ENCODE results near the gene TMEM244. TPM values are rescaled to one million over a fixed set of nuclear protein-coding genes. Genes with fewer than 3 reads are reported as not detected.

TMEM244 gene
- total RNA-seq, 4 donors from 2014 or later, result not detected

DNA sequence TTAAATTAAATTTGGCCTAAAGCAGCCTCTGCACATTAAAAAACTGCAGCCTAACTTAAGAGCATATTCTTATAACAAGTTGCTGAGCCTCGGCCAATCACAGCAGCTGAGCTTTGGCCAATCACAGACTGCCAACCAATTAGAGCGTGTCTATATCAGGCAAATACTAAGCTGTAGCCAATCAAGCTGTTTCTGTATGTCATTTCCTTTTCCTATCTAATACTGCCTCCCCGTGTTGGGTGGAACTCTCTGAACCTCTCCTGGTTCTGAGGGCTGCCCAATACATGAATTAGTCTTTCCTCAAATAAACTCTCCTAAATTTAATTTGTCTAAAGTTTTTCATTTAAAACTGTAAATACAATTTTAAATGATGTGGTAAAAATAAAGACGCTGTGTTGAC is 3.9 kb upstream of the TMEM244 start:
- peaks cover 0 to 14% (median 0%) of the 10 kb centered on the region in 4 donors for H3K4me1 ChIP-seq
- no peaks in the 10 kb centered on the region for H3K27me3 ChIP-seq
- H3K9me3 ChIP-seq, result no peaks in the 10 kb centered on the region
- no peak for TF ChIP-seq EP300 (IDR thresholded peaks at IDR 0.05)
- TF ChIP-seq, protein P1, sequence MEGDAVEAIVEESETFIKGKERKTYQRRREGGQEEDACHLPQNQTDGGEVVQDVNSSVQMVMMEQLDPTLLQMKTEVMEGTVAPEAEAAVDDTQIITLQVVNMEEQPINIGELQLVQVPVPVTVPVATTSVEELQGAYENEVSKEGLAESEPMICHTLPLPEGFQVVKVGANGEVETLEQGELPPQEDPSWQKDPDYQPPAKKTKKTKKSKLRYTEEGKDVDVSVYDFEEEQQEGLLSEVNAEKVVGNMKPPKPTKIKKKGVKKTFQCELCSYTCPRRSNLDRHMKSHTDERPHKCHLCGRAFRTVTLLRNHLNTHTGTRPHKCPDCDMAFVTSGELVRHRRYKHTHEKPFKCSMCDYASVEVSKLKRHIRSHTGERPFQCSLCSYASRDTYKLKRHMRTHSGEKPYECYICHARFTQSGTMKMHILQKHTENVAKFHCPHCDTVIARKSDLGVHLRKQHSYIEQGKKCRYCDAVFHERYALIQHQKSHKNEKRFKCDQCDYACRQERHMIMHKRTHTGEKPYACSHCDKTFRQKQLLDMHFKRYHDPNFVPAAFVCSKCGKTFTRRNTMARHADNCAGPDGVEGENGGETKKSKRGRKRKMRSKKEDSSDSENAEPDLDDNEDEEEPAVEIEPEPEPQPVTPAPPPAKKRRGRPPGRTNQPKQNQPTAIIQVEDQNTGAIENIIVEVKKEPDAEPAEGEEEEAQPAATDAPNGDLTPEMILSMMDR (IDR thresholded peaks at IDR 0.05), result no peak
- TF ChIP-seq POLR2A (IDR thresholded peaks at IDR 0.05), result no peak
- 95% methylated on average over 4 of the region's 4 CpGs for WGBS, 2 donors
- no peaks in the 10 kb centered on the region for H3K36me3 ChIP-seq
- H3K27ac ChIP-seq, result no peak overlapping the region
- H3K4me3 ChIP-seq, result no peak overlapping the region
- DNase-seq (ENCODE audit: low spot score in 2 of 2), result no peak

DNA sequence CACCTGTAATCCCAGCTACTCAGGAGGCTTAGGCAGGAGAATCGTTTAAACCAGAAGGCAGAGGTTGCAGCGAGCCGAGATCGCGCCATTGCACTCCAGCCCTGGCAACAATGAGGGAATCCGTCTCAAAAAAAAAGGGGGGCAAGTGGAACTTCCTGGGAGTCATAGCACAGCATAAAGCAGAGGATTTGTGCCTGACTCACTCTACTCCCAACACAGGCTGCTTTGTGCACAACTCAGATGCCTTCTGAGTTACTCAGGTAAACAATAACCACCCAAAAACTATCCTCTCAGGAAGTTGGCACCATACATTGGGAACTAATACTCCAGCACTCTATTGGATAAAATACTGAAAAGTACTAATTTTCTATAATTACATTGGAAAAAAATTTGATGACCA is 2.5 kb upstream of the TMEM244 start:
- peaks cover 0 to 23% (median 0%) of the 10 kb centered on the region in 4 donors for H3K4me1 ChIP-seq
- H3K4me3 ChIP-seq, result no peak overlapping the region
- no peaks in the 10 kb centered on the region for H3K36me3 ChIP-seq
- H3K27ac ChIP-seq, result no peak overlapping the region
- TF ChIP-seq POLR2A (IDR thresholded peaks at IDR 0.05) (no peak), EP300 (IDR thresholded peaks at IDR 0.05) (no peak)
- TF ChIP-seq, protein P1 (IDR thresholded peaks at IDR 0.05), result no peak
- H3K9me3 ChIP-seq, result no peaks in the 10 kb centered on the region
- DNase-seq (ENCODE audit: low spot score in 2 of 2), result no peak
- WGBS, 2 donors, result 91 to 92% methylated on average over 6 of the region's 6 CpGs
- H3K27me3 ChIP-seq, result no peaks in the 10 kb centered on the region

GRCh38 chr6:129859524-129859923 is 1.6 kb downstream of the TMEM244 start:
- no peak for DNase-seq (ENCODE audit: low spot score in 2 of 2)
- H3K27me3 ChIP-seq, result no peaks in the 10 kb centered on the region
- no peak overlapping the region for H3K27ac ChIP-seq
- H3K4me3 ChIP-seq, result no peak overlapping the region
- no peak for TF ChIP-seq POLR2A (IDR thresholded peaks at IDR 0.05)
- TF ChIP-seq EP300 (IDR thresholded peaks at IDR 0.05), result no peak
- TF ChIP-seq, protein P1 (IDR thresholded peaks at IDR 0.05), result no peak
- no peaks in the 10 kb centered on the region for H3K9me3 ChIP-seq
- H3K4me1 ChIP-seq, result peaks cover 0 to 23% (median 0%) of the 10 kb centered on the region in 4 donors
- 29 to 31% methylated on average over 2 of the region's 2 CpGs for WGBS, 2 donors
- H3K36me3 ChIP-seq, result no peaks in the 10 kb centered on the region

- H3K27me3 ChIP-seq, result no peaks in the 10 kb centered on the region
- no peak overlapping the region for H3K4me3 ChIP-seq
- no peaks in the 10 kb centered on the region for H3K36me3 ChIP-seq
- no peak overlapping the region for H3K27ac ChIP-seq
- H3K9me3 ChIP-seq, result no peaks in the 10 kb centered on the region
- H3K4me1 ChIP-seq, result peaks cover 0 to 23% (median 0%) of the 10 kb centered on the region in 4 donors
- WGBS, 2 donors, result 75 to 95% methylated on average over 4 of the region's 4 CpGs
- DNase-seq (ENCODE audit: low spot score in 2 of 2), result no peak
- TF ChIP-seq POLR2A (IDR thresholded peaks at IDR 0.05), result no peak
- TF ChIP-seq, protein P1 (IDR thresholded peaks at IDR 0.05), result no peak
- TF ChIP-seq EP300 (IDR thresholded peaks at IDR 0.05), result no peak
Observed at GRCh38 chr6:129857838-129858237, 3.3 kb downstream of the TMEM244 start.

DNA sequence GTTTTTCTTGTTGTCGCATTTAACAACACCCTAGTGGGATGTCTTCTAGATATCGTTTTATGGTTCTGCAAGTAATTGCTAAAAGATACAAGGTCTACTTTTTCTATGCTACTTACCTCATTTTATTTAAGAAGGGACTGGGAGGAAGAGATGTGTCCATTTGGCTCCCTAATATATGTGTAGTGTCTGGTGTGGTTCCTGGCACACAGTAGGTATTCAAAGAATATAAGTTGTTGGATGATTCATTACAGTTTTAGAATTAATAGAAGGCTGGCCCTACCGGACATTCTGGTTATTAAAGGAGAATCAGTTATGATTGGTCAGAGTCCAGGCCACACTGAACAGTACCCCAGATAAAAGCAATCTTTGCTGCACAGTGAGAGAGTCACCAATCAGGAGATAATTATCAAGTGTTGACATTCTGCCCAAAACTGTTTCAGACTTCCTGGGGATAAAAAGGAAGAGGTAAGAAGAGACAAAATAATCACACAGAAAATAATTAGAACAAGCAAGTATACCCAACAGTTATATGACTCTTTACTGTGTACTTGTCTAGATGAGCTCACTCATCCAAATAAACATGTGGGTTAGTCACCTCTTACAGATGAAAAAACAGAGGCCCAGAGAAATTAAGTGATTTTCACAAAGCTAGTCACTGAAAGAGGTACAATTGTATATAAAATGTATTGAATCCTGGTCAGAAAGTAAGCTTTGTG is 7.0 kb downstream of the TMEM244 start:
- 68 to 77% methylated on average over 3 of the region's 3 CpGs for WGBS, 2 donors
- no peaks in the 10 kb centered on the region for H3K9me3 ChIP-seq
- no peak for DNase-seq (ENCODE audit: low spot score in 2 of 2)
- no peak overlapping the region for H3K27ac ChIP-seq
- no peak overlapping the region for H3K4me3 ChIP-seq
- no peaks in the 10 kb centered on the region for H3K27me3 ChIP-seq
- TF ChIP-seq, protein P1 (IDR thresholded peaks at IDR 0.05), result no peak
- no peak for TF ChIP-seq POLR2A (IDR thresholded peaks at IDR 0.05)
- TF ChIP-seq EP300 (IDR thresholded peaks at IDR 0.05), result no peak
- H3K36me3 ChIP-seq, result no peaks in the 10 kb centered on the region
- peaks cover 0 to under 1% (median 0%) of the 10 kb centered on the region in 4 donors for H3K4me1 ChIP-seq

All from tibial nerve (tissue), 4 donors.